Ovary (tissue), 3 donors: ENCODE measurements around the gene OARD1.

Source experiments
- EP300 ChIP-seq: sonication (generic); formaldehyde crosslinking; IDR thresholded peaks from one replicate; pipeline ENCODE4 v1.6.1; 2017; ENCODE audit warnings: antibody characterized with exemption
- POLR2A ChIP-seq: fragments of 450-650 bp; IDR thresholded peaks from one replicate; pipeline ENCODE4 v1.6.1; 2017; ENCODE audit warnings: antibody characterized with exemption, mild to moderate bottlenecking, moderate library complexity
- TF ChIP-seq, protein P1 (sequence below), 3 donors: fragments of 450-650 bp in 2 of 3; fragments of 200-600 bp in 1 of 3; IDR thresholded peaks; one replicate each; pipeline versions ENCODE4 v1.5.1 to v1.8.0; 2016 to 2022; ENCODE audit warnings: antibody characterized with exemption in 3 of 3, mild to moderate bottlenecking in 1 of 3
- donor health status: DM: no; HTN: no; CAD: no.

DNA sequence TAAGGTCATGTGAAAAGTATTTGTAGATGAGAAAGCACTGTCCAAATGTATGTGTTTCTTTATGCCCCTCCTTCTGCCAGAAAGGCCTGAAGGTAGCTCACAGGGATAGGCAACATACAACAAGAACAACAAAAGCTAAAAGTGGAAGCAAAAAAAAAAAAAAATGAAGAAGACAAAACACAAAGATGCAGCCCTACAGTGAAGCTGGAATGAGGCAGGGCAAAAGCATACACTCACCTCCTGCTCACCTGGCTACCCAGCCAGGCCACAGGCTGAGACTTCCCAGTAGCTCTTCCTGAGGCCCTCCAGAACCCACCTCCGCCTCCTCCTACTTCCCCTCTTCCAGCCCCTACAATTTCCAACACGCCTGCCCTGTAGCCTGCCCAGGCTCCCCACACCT, 35.6 kb downstream of the OARD1 start:
- TF ChIP-seq, protein P1, sequence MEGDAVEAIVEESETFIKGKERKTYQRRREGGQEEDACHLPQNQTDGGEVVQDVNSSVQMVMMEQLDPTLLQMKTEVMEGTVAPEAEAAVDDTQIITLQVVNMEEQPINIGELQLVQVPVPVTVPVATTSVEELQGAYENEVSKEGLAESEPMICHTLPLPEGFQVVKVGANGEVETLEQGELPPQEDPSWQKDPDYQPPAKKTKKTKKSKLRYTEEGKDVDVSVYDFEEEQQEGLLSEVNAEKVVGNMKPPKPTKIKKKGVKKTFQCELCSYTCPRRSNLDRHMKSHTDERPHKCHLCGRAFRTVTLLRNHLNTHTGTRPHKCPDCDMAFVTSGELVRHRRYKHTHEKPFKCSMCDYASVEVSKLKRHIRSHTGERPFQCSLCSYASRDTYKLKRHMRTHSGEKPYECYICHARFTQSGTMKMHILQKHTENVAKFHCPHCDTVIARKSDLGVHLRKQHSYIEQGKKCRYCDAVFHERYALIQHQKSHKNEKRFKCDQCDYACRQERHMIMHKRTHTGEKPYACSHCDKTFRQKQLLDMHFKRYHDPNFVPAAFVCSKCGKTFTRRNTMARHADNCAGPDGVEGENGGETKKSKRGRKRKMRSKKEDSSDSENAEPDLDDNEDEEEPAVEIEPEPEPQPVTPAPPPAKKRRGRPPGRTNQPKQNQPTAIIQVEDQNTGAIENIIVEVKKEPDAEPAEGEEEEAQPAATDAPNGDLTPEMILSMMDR (IDR thresholded peaks at IDR 0.05), result no peak
- TF ChIP-seq POLR2A (no peak), EP300 (no peak)
